ENCODE measurements around the gene DLEU7. TPM values are rescaled to one million over a fixed set of nuclear protein-coding genes. Genes with fewer than 3 reads are reported as not detected.

DLEU7 gene
- total and polyA plus RNA-seq, 2 of the 8 experiments (the other 6 are each of a cell fraction or from before 2014, with no cell fraction given) = 4.9 to 5.2 TPM

DNA sequence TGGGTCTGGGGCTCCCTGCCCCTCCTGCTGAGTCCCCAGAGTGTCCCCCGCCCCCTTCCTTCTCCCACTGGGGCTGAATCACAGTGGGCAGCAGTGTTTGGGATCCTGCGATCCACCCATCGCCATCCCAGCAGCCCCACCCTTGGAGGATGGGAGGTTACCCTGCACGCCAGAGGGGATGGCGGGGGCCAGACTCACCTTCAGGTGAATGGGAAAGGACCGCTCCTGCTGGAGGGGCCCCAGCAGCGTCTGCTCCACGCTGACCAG is 569 bp downstream of the DLEU7 start:
- peaks cover 7% of the 10 kb centered on the region; the same call in 1 of the 2 replicates for H3K23me2 ChIP-seq (ENCODE audit: low read depth, low read length)
- H3K27me3 ChIP-seq (replicated peaks in 1 of 4; ENCODE audit: control insufficient read depth in 3 of 4, extremely low read depth in 1 of 4, insufficient read depth in 3 of 4, low read length in 3 of 4) = peaks cover 6 to 23% (median 12%) of the 10 kb centered on the region in 4 experiments; a peak in 6 of 7 replicates
- no peak overlapping the region for H3K23ac ChIP-seq (ENCODE audit: insufficient read length)
- H4K91ac ChIP-seq (replicated peaks; ENCODE audit: insufficient read length, low read length) = no peak overlapping the region
- peak overlapping the region; percentile 81 to 91 for H3K4me2 ChIP-seq (ENCODE audit: insufficient read depth in 1 of 2, low read depth in 2 of 2, low read length in 2 of 2)
- H2BK5ac ChIP-seq (ENCODE audit: low read depth, low read length) = no peak overlapping the region; the same call in 1 of the 2 replicates
- no peaks in the 10 kb centered on the region; a peak in 1 of 4 replicates for H3K79me2 ChIP-seq (ENCODE audit: control insufficient read depth in 1 of 2, insufficient read depth in 2 of 2, low read length in 2 of 2)
- H3K4me1 ChIP-seq (replicated peaks in 1 of 4; ENCODE audit: control insufficient read depth in 3 of 4, insufficient read depth in 4 of 4, low read length in 3 of 4) = peaks cover 2 to 22% (median 10%) of the 10 kb centered on the region in 4 experiments
- DNase-seq (ENCODE audit: low read depth in 1 of 2, low spot score in 2 of 2) (peak in 1 of 2 experiments; percentile 67), FAIRE-seq (no peak)
- H3K9ac ChIP-seq (replicated peaks in 1 of 4; ENCODE audit: extremely low read depth in 1 of 4, low read depth in 3 of 4, low read length in 3 of 4) = peak overlapping the region in 3 of 4 experiments; percentile 46 to 59 (median 57); a peak in 5 of 7 replicates
- WGBS, 2 experiments (ENCODE audit: extremely low coverage in 1 of 2, insufficient coverage in 1 of 2, insufficient read length in 1 of 2, insufficient replicate concordance in 2 of 2, low coverage in 1 of 2, low lambda C conversion rate in 2 of 2, missing lambda C conversion rate in 1 of 2) = 11% methylated on average over 7 of the region's 8 CpGs; no CpG with 5 or more reads in 1 of the 2 experiments
- no peak overlapping the region for H2BK120ac ChIP-seq (replicated peaks; ENCODE audit: low read depth, low read length)
- CTCF ChIA-PET (ENCODE audit: partially characterized antibody) = interaction anchor here (1.1 to 1.6 kb wide), 3 partner anchors 67 to 226 kb away, joined by 4 to 8 read pairs (median 4); partner anchors contain the start of gene RNASEH2B
- H4K8ac ChIP-seq (ENCODE audit: extremely low read depth, insufficient read depth, low read length) = peak overlapping the region; percentile 88
- POLR2A ChIA-PET (ENCODE audit: partially characterized antibody) = interaction anchor here (1.0 to 1.6 kb wide), 3 partner anchors 16 to 50 kb away, joined by 3 to 5 read pairs (median 4); no protein-coding TSS in a partner anchor
- H4K5ac ChIP-seq (ENCODE audit: insufficient read length, low read depth, low read length) = no peak overlapping the region
- H2BK15ac ChIP-seq (ENCODE audit: low read length) = peak overlapping the region; percentile 33; the same call in 1 of the 2 replicates
- H2AFZ ChIP-seq (ENCODE audit: low read length) = peak overlapping the region; percentile 93
- peaks cover 3% of the 10 kb centered on the region; the same call in 1 of the 2 replicates for H3K79me1 ChIP-seq (ENCODE audit: low read depth, low read length)
- no peak overlapping the region for H3K14ac ChIP-seq (ENCODE audit: insufficient read length)
- no peak overlapping the region for H3K4ac ChIP-seq (replicated peaks; ENCODE audit: insufficient read length, low read depth, low read length)
- H3K56ac ChIP-seq (replicated peaks; ENCODE audit: insufficient read length, low read depth, low read length) = no peak overlapping the region
- H2BK12ac ChIP-seq (ENCODE audit: low read depth, low read length) = peak overlapping the region; percentile 17; the same call in 1 of the 2 replicates
- peak overlapping the region; percentile 93 for H3K18ac ChIP-seq (ENCODE audit: extremely low read depth, low read length)
- TF ChIP-seq SP1 (IDR thresholded peaks at IDR 0.05; ENCODE audit: low read depth, low read length) = no peak
- TF ChIP-seq RAD21 (IDR thresholded peaks at IDR 0.05 in 1 of 2, conservative IDR thresholded peaks at IDR 0.05 in 1 of 2; ENCODE audit: low read depth in 2 of 2, low read length in 2 of 2) = no peak
- 0 out of 3 replicates have a peak, but pooled peaks of 1 of the 2 experiments have one; percentile 10 for TF ChIP-seq POLR2A (IDR thresholded peaks at IDR 0.05; ENCODE audit: control extremely low read depth in 1 of 2, low read depth in 2 of 2, low read length in 2 of 2)
- H4K20me1 ChIP-seq (replicated peaks in 1 of 2; ENCODE audit: control insufficient read depth in 1 of 2, insufficient read depth in 2 of 2, low read length in 2 of 2) = no peaks in the 10 kb centered on the region
- H3K36me3 ChIP-seq (ENCODE audit: control insufficient read depth in 2 of 4, insufficient read depth in 4 of 4, low read length in 3 of 4) = no peaks in the 10 kb centered on the region; a peak in 1 of 8 replicates
- no peak overlapping the region for H3K27ac ChIP-seq (ENCODE audit: low read depth, low read length)
- peak overlapping the region; percentile 54 to 68 (median 54) for H3K4me3 ChIP-seq (ENCODE audit: extremely low read depth in 1 of 4, insufficient read depth in 2 of 4, low read depth in 3 of 4, low read length in 4 of 4)
- 0 out of 2 replicates have a peak overlapping the region, but pooled peaks have one; percentile 26 for H2BK20ac ChIP-seq (ENCODE audit: low read length)
- no peak overlapping the region for H2AK5ac ChIP-seq (ENCODE audit: low read depth, low read length)
- no peaks in the 10 kb centered on the region for H3K9me3 ChIP-seq (ENCODE audit: insufficient read depth in 2 of 2, low read depth in 1 of 2, low read length in 1 of 2)

Measured in H1 (cell line).